BLaER1 (cell line): ENCODE measurements around the gene DENND1B.
"Not testable (repeated sequence)": the region's sequence is repeated elsewhere in the genome, so short reads cannot be mapped to it uniquely, and the experiment has no call there.

Source experiments
- H3K27ac ChIP-seq: shearing (Covaris generic); formaldehyde crosslinking; 2 replicates; pipeline ENCODE4 v1.8.1; 2022
- H3K27me3 ChIP-seq: shearing (Covaris generic); formaldehyde crosslinking; 2 replicates; pipeline ENCODE4 v1.8.1; 2022
- H3K36me3 ChIP-seq: shearing (Covaris generic); formaldehyde crosslinking; 2 replicates; pipeline ENCODE4 v1.8.1; 2022
- H3K4me1 ChIP-seq: shearing (Covaris generic); formaldehyde crosslinking; 2 replicates; pipeline ENCODE4 v1.8.1; 2022
- H3K4me2 ChIP-seq: shearing (Covaris generic); formaldehyde crosslinking; 2 replicates; pipeline ENCODE4 v1.8.1; 2022
- H3K4me3 ChIP-seq: shearing (Covaris generic); formaldehyde crosslinking; 2 replicates; pipeline ENCODE4 v1.8.1; 2022
- H3K9ac ChIP-seq: shearing (Covaris generic); formaldehyde crosslinking; 2 replicates; pipeline ENCODE4 v1.8.1; 2022
- H3K9me3 ChIP-seq: shearing (Covaris generic); formaldehyde crosslinking; 2 replicates; pipeline ENCODE4 v1.8.1; 2022
- H4K20me1 ChIP-seq: shearing (Covaris generic); formaldehyde crosslinking; 2 replicates; pipeline ENCODE4 v1.8.1; 2022
- Cebpa-rat ChIP-seq: shearing (Covaris generic); IDR thresholded peaks from 2 replicates; pipeline ENCODE4 v1.8.1; 2022

Gene DENND1B

DNA sequence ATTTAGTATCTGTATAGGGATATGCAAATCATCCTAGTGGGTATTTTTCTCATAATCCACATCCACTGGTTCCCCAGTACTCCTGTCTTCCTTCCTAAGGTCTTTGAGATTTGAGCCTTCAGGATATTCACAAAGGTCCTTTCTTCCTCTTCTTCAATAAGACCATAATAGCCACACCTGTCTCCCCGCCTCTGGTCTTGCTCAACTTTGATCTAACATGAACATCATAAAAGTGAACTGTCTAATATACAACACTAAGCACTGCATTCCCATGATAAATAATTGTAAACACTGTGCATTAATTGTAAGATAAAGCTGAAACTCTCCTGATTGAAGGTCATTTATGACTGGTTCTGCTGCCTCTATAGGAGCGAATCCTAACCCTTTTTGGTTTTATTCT is 184.6 kb downstream of the DENND1B start:
- H3K27me3 ChIP-seq = no peaks in the 10 kb centered on the region
- H3K4me3 ChIP-seq = no peak overlapping the region
- TF ChIP-seq Cebpa-rat = no peak
- no peaks in the 10 kb centered on the region for H3K9me3 ChIP-seq
- no peaks in the 10 kb centered on the region for H3K36me3 ChIP-seq
- H3K4me2 ChIP-seq = no peak overlapping the region
- no peak overlapping the region for H3K9ac ChIP-seq
- H4K20me1 ChIP-seq = no peaks in the 10 kb centered on the region
- no peaks in the 10 kb centered on the region for H3K4me1 ChIP-seq
- no peak overlapping the region for H3K27ac ChIP-seq

GRCh38 chr1:197585809-197586208 is 189.5 kb downstream of the DENND1B start:
- TF ChIP-seq Cebpa-rat = no peak
- no peak overlapping the region for H3K4me3 ChIP-seq
- H3K4me1 ChIP-seq = no peaks in the 10 kb centered on the region
- no peak overlapping the region for H3K9ac ChIP-seq
- H3K4me2 ChIP-seq = no peak overlapping the region
- H3K9me3 ChIP-seq = no peaks in the 10 kb centered on the region
- H4K20me1 ChIP-seq = no peaks in the 10 kb centered on the region
- no peaks in the 10 kb centered on the region for H3K36me3 ChIP-seq
- no peaks in the 10 kb centered on the region for H3K27me3 ChIP-seq
- H3K27ac ChIP-seq = no peak overlapping the region

GRCh38 chr1:197577580-197577979 is 197.7 kb downstream of the DENND1B start:
- H3K4me2 ChIP-seq = no peak overlapping the region
- H3K36me3 ChIP-seq = peaks cover under 1% of the 10 kb centered on the region; the same call in 1 of the 2 replicates
- H4K20me1 ChIP-seq = no peaks in the 10 kb centered on the region
- no peaks in the 10 kb centered on the region for H3K4me1 ChIP-seq
- no peak overlapping the region for H3K27ac ChIP-seq
- peaks cover 5% of the 10 kb centered on the region; the same call in 1 of the 2 replicates for H3K9me3 ChIP-seq
- H3K9ac ChIP-seq = no peak overlapping the region
- no peak overlapping the region for H3K4me3 ChIP-seq
- TF ChIP-seq Cebpa-rat = no peak
- H3K27me3 ChIP-seq = no peaks in the 10 kb centered on the region

DNA sequence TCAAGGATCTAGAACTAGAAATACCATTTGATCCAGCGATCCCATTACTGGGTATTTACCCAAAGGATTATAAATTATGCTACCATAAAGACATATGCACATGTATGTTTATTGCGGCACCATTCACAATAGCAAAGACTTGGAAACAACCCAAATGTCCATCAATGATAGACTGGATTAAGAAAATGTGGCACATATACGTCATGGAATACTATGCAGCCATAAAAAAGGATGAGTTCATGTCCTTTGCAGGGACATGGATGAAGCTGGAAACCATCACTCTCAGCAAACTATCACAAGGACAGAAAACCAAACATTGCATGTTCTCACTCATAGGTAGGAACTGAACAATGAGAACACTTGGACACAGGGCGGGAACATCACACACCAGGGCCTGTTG is 199.7 kb downstream of the DENND1B start:
- H3K36me3 ChIP-seq, H3K27ac ChIP-seq, H3K9ac ChIP-seq, H3K9me3 ChIP-seq, H4K20me1 ChIP-seq, H3K27me3 ChIP-seq, H3K4me1 ChIP-seq, H3K4me3 ChIP-seq, H3K4me2 ChIP-seq: not testable (repeated sequence)

- H3K9ac ChIP-seq = no peak overlapping the region
- no peak overlapping the region for H3K4me3 ChIP-seq
- no peaks in the 10 kb centered on the region for H4K20me1 ChIP-seq
- no peaks in the 10 kb centered on the region for H3K4me1 ChIP-seq
- H3K27ac ChIP-seq = no peak overlapping the region
- H3K4me2 ChIP-seq = no peak overlapping the region
- peaks cover 6% of the 10 kb centered on the region; the same call in 1 of the 2 replicates for H3K36me3 ChIP-seq
- H3K9me3 ChIP-seq = peaks cover 9% of the 10 kb centered on the region; the same call in 1 of the 2 replicates
- TF ChIP-seq Cebpa-rat = no peak
- no peaks in the 10 kb centered on the region for H3K27me3 ChIP-seq
Observed at GRCh38 chr1:197572169-197572568, 203.1 kb downstream of the DENND1B start.

GRCh38 chr1:197567442-197567841 is 207.8 kb downstream of the DENND1B start:
- Histone ChIP-seq H3K4me2 (no peak overlapping the region), H4K20me1 (no peaks in the 10 kb centered on the region), H3K4me3 (no peak overlapping the region), H3K27ac (no peak overlapping the region), H3K9ac (no peak overlapping the region), H3K27me3 (no peaks in the 10 kb centered on the region), H3K4me1 (no peaks in the 10 kb centered on the region), H3K36me3 (peaks cover 4% of the 10 kb centered on the region; the same call in 1 of the 2 replicates), H3K9me3 (peaks cover 6% of the 10 kb centered on the region; the same call in 1 of the 2 replicates)
- TF ChIP-seq Cebpa-rat = no peak

DNA sequence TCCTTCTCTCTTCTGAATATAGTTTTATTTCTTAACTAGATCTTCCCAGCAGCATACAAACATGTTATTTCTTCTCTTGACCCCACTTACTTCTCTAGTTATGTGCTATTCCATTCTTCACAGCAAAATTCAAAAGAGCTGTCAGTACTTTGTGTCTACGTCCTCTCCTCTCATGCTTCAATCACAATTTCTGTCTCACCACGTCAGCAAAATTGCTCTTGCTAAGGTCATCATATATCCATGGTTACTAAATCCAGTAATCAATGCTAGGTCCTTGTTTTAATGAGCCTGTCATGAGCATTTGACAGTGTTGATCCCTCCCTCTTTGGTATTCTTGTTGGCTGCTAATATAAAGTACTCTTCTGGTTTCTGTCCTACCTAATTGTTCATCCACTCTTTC is 214.2 kb downstream of the DENND1B start:
- H3K9ac ChIP-seq = no peak overlapping the region
- no peaks in the 10 kb centered on the region for H3K36me3 ChIP-seq
- H3K9me3 ChIP-seq = no peaks in the 10 kb centered on the region
- TF ChIP-seq Cebpa-rat = no peak
- no peak overlapping the region for H3K27ac ChIP-seq
- no peak overlapping the region for H3K4me2 ChIP-seq
- H3K4me1 ChIP-seq = no peaks in the 10 kb centered on the region
- no peaks in the 10 kb centered on the region for H4K20me1 ChIP-seq
- no peak overlapping the region for H3K4me3 ChIP-seq
- no peaks in the 10 kb centered on the region for H3K27me3 ChIP-seq

GRCh38 chr1:197559655-197560054 is 215.6 kb downstream of the DENND1B start:
- Histone ChIP-seq H3K27me3 (no peaks in the 10 kb centered on the region), H3K9ac (no peak overlapping the region), H4K20me1 (no peaks in the 10 kb centered on the region), H3K36me3 (no peaks in the 10 kb centered on the region), H3K27ac (no peak overlapping the region), H3K9me3 (no peaks in the 10 kb centered on the region), H3K4me1 (no peaks in the 10 kb centered on the region), H3K4me3 (no peak overlapping the region), H3K4me2 (no peak overlapping the region)
- no peak for TF ChIP-seq Cebpa-rat

- Histone ChIP-seq H3K4me3 (no peak overlapping the region), H3K9me3 (no peaks in the 10 kb centered on the region), H3K4me2 (no peak overlapping the region), H3K27me3 (no peaks in the 10 kb centered on the region), H3K27ac (no peak overlapping the region), H3K36me3 (no peaks in the 10 kb centered on the region), H4K20me1 (no peaks in the 10 kb centered on the region), H3K9ac (no peak overlapping the region), H3K4me1 (no peaks in the 10 kb centered on the region)
- no peak for TF ChIP-seq Cebpa-rat
Observed at GRCh38 chr1:197559244-197559643, 216.0 kb downstream of the DENND1B start.

- Histone ChIP-seq H3K27ac (no peak overlapping the region), H3K9ac (no peak overlapping the region), H3K4me2 (no peak overlapping the region), H3K9me3 (no peaks in the 10 kb centered on the region), H3K36me3 (no peaks in the 10 kb centered on the region), H3K4me1 (no peaks in the 10 kb centered on the region), H3K27me3 (no peaks in the 10 kb centered on the region), H3K4me3 (no peak overlapping the region), H4K20me1 (no peaks in the 10 kb centered on the region)
- no peak for TF ChIP-seq Cebpa-rat
Observed at GRCh38 chr1:197557302-197557701, 218.0 kb downstream of the DENND1B start.

DNA sequence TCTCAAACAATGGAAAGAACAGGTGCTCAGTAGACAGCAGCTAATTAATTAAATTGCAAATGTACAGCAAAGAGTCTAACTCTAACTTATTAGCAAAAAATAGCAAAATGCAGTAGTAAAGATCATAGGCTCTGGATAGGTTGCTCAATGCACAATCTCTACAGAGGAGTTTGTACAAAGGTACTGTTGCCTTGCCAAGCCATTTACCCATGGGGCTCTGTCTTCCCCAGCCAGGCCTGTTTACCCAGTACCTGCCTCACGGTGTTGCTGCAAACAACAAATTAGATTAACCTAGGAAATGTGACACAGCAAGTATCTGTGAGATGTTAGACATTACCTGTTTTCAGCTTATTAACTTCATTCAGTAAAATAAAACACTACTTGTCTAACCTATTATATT is 222.0 kb downstream of the DENND1B start:
- Histone ChIP-seq H3K36me3 (no peaks in the 10 kb centered on the region), H3K4me1 (no peaks in the 10 kb centered on the region), H3K9ac (no peak overlapping the region), H3K4me2 (no peak overlapping the region), H3K4me3 (no peak overlapping the region), H3K27ac (no peak overlapping the region), H4K20me1 (no peaks in the 10 kb centered on the region), H3K27me3 (no peaks in the 10 kb centered on the region), H3K9me3 (no peaks in the 10 kb centered on the region)
- no peak for TF ChIP-seq Cebpa-rat
